IPS-NIHi7 (cell line): ENCODE data around the gene PALD1.

Source experiments
- DNase-seq: peaks from one replicate; pipeline ENCODE4 v3.0.0; 2012; ENCODE audit warnings: mixed read lengths; ENCODE audit errors: extremely low spot score

Gene PALD1

DNA sequence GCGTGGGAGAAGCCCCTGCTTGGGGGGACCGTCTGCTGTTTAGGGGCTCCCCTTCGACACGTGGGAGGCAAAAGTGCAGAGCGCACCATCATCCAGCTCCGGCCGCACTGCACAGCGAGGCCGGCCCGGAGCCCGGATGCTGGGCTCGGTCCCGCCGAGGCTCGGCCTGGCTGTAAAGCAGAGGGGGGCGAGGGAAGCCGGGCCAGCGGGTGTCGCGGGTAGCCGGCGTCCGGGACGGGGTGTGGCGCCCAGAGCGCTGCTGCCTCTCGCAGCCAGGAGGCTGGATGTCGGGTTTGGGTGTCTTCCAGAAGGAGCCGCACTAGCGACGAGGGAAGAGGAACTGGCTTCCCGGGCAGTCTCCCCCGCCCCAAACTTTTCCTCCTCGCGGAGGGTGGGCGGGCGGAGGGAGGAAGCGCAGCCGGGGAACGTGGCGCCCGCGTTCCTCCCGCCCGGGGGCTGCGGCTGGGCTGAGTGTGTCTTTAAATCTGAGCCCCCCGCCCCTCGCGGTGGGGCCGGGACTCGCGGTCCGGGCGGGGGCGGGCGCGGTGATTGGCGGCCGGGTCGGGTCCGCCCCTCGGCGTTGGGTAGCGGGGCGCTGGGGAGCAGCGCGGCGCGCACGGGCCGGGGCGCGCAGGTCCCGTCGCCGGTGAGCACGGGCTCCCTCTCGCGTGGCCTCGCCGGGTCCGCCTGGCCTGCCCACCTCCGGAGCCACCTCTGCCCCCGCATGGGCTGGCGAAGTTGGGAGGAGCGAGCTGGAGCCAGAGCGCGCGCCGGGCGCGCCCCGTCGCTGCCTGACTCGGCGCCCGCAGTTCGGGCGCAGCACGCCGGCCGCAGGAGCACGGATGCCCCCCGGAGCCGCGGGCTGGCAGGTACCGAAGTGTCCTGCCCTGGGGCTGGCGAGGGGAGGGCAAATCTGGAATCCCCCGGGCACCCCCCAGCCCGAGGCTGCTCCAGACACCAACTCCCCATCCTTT, at the start of gene PALD1:
Gene PALD1 (plus strand): TSS at position 577 of the 974 bp plus-strand sequence. CDS start 47,185 bp downstream, outside the sequence.
- peak; percentile 91 for DNase-seq

DNA sequence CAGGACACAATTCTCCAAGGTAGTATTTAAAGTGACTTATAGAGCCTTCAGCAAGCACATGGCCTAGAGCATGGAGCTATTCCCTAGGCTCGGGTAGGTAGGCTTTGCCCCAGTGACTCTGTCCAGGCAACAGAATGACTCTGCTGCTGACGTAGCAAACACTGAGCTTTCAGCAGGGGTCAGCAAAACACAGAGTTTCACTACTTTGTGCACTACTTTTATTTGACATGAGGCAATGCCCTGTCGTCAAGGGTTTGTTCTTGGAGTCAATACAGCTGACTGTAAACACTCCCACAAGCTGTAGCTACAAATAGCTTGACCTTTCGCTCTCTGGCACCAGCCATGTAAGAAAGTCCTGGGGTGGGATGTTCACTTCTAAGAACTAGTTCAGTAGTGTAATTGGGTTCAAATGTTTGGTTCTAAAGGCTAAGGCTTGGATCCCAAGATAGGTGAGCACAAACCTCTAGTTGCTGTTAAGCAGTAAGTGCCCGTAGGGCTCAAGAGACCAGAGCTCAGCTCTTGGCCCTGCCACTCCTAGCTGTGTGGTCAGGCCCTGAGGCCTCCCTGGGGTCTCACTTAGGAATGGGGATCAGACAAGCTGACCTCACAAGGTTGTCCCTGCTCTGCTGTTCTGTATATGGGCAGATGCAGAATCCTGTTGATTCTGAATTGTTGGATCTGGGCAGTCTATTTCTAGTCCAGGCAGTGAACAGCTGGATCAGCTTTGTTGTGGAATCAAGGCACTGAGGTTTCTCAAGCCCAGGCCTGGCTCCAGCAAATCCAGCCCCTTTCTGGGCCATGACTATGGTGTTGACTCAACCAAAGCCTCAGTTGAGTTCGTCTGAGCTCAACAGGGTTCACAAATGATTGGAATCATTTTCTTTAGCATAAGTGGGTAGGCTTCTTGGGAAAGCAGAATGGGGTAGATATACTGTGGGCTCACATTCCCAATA, 47.8 kb upstream of the PALD1 start:
- DNase-seq, result peak; percentile 52

DNA sequence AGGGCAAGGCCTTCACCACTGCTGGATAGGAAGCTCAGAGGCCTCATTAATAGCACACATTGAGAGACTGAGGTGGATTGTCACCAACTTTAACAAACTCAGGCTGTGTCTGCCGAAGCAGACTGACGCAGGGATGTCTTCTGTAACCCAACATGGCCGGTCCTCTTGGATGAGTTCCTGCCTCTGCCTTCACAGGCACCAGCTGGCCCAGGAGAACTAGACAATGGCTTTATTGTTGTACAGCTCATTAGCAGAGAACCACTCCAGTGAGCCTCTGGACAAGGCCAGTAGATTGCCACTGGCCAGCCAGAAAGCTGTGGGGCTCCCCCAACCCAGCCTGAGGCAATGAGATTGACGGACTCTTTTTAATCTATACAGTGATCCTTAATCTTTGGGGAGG, 46.5 kb upstream of the PALD1 start:
- DNase-seq, result no peak

DNA sequence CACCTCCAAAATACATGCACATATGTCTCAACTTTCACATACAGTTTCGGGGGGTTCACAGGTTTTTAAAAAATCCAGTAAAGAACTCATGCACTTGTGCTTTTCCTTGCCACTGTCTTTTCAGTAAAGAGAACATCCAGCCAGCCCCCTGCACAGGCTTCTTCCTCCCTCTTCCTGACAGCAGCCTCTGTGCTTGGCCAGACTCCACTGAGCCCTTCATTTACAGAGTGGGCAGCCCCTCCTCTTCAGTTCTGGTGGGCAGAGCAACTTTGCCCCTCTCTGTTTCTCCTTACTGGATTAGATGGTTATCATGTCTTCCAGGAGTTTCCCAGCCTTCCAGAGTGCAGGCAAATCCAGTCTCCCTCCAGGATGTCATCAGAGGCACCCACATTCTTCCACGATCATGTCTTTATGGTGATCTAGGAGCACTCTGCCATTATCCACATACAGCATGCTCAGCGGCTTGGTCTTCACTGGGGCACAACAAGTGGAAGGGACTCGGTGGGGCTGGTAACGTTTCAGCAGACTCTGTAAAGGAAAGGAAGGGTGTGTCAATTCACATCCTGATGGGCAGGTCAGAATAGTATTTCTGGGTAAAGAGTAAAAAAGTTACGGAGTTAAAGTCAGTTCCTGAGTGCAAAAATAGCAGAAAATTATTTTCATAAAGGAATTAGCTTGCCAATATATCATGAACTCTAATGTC, 45.9 kb upstream of the PALD1 start:
- DNase-seq, result no peak

DNA sequence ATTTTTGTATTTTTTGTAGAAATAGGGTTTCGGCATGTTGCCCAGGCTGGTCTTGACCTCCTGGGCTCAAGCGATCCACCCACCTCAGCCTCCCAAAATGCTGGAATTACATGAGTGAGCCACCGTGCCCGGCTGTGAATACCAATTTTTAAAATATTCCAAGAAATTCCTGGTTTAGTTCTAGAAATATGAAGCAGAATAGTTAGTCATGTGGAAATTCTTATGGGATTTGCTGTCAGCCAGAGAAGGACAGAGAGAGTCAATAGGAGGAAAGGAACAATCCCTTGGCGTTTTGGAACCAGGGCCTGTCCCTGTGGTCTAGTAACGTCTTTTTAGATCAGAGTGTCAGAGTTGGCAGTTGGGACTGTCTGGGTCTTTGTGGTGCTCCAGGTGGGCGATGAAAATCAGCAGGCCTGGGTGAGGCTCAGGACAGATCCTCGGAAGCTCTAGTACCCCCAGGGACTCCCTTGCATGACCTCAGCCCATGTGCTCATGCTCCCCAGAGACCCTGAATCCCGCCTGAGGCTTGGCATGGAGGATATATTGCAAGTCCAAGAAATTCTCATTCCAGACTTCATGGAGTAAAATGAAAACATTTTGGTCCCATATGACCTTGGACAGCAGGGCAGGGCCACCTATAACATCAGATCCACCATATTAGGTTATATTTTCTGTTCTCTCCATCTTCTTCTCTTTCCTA, 44.8 kb upstream of the PALD1 start:
- DNase-seq, result no peak

DNA sequence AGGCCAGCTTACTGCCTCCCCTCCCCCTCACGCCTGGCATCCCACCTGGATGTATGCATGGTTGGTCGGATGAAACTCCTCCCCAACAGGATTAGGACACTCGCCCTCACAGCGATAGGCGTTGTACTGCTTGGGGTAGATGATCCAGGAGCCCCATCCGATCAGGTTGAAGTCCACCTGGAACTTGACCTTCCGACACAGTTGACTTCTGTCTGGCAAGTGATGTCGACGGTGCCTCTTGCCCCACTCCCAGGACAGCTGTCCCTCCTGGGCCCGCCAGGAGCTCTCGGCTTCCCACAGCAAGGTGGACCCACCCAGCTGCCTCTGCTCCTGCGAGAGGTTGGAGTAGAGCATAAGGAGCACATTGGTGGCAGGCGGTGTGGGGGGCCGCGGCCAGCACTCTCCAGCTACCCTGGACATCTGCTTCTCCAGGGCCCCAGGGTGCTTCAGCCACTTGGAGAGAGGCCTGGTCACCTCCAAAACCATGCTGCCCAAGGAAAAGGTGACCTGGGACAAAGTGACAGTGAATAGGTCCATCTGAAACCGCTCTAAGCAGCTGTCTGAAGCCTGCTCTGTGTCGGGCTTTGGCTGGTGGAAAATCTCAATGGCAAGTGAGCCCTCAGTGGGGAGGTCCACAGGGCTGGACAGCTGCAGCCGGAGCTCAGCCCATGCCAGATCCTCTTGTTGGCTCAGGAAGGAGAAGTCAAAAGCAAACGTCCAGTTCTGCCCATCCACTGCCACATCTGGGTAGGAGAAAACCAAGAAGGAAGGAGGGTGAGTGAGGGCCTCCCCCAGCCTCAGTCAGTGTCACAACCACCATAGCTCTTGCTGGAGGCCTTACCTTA, 43.1 kb upstream of the PALD1 start:
- DNase-seq, result no peak

DNA sequence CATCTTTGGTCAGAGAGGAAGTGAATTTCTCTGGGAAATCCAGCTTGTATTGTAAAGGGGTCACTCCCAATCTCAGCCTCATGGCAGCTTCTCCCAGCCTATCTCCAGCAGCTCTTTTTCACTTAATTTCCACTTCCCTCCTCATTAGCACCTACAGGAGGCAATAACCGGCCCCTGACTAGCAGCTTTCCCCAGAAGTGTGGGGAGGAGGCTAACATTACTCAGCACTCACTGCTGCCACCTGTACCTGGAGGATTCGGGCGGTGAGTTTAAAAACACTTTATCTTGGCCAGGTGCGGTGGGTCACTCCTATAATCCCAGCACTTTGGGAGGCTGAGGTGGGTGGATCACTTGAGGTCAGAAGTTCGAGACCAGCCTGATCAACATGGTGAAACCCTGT, 40.8 kb upstream of the PALD1 start:
- peak; percentile 59 for DNase-seq

DNA sequence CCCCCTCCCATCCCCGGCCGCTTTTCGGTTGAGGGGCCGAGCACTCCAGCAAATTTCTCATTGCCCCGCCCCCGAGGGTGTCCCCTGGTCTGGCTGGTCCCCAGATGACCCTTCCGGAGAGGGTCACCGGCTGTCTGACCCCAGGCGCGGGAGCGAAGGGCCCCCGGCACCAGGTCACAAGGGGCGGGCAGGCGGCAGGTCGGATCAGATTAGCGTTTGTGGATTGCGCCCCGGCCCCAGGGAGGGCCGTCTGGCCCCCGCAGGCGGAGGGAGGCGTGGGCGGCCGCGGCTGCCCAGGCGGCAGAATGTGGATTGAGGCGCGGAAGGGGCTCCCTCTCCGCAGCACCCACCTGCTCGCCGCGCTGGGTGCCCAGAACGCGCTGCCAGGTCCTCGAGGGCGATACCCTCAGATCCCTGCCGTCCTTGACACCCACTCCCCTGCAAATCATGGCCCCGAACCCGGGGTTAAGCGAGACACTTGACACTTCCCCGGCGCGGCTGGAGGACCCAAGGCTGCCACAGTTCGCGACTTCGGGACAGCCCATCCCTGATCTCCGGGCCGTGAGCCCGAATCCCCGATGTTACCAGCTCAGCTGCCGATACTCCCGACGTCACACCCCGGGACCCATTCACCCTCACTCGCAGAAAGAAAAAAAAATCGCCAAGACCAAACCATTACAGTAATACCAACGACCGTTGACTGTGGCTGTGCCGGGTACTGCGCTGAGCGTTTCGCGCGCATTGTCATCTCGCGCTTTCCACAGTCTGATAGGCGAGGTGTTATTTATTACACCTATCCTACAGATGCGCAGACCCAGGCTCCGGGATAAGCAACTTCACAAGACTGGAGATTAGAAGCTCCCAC, 38.0 kb upstream of the PALD1 start:
- DNase-seq, result peak; percentile 58

DNA sequence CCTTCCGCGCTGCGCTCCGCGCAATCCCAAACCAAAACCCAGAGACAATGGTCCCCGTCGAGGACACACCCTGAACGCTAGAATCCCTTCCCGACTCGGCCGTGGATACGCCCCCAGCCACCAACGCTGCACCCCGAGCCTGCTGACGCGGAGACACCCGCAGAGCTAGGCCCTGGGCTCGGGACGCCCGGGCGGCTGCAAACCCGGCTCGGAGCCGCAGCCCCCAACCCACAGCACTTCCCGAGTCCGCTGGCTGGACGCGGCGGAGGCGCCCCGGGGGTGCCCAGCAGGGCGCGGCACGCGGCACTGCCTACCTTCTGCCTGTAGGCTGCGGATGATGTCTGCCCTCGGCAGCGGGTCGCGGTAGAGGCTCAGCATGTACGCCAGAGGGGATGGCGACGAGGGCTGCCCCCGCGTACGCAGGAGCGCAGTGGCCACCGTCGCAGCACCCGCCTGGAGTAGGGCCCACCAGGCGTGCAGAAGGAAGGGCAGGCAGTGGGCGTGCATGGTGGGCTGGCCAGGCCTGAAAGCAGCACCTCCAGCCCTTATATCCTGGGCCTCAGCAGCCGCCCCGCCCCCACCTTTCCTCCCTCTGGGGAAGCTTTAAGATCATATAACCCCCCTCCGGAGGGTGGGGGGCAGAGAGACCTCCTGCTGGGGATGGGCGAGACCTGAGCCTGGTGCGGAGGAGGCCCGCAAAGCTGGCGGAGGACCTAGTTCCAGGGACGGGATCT, 37.2 kb upstream of the PALD1 start, which contains the start of gene NODAL:
Gene NODAL (minus strand): TSS at position 521 of the 734 bp plus-strand sequence. CDS start 14 bp downstream, at position 507.
- peak; percentile 54 for DNase-seq

DNA sequence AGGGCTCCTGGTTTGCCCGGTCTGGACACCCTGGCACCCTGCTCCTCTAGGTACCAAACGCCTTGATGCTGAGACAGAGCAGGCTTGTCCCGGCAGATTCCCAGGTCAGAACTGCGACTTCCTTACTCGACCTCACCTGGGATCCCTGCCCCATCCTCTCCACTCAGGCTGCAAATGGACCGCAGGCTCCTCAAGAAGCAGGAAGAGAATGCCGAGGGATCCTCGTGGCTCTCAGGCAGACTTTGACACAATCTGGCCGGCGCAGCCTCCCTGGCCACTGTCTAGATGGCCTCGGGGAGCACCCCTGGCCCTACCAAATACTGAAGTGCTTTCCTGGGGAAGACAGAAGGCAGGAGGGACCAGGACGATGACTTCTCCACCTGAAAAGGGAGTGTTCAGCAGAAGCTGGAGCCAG, 36.7 kb upstream of the PALD1 start:
- DNase-seq, result no peak

DNA sequence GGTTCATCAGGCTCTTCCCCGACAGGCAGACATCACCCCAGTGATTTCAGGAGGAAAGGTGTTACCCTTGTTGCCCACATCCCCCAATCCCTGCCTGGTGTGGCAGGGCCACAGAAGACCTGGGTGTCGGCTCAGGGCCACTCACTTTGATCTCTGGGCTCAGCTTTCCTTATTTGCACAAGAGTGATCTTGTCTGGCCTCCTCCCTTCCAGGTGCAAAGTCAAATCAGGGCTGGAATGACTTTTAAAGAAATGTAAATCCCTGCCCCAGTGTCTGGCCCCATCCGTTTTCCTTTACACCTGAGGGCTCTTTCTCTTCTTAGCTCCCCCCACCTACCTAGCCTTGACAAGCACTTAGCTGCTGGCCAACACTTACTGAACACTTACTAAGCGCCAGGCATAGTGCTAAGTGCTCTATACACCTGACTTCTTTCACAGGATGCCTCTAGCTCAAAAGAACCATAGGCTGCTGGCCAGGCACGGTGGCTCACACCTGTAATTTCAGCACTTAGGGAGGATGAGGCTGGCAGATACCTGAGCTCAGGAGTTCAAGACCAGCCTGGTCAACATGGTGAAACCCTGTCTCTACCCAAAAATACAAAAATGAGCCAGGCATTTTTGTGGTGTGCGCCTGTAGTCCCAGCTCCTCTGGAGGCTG, 36.1 kb upstream of the PALD1 start:
- peak; percentile 69 for DNase-seq

DNA sequence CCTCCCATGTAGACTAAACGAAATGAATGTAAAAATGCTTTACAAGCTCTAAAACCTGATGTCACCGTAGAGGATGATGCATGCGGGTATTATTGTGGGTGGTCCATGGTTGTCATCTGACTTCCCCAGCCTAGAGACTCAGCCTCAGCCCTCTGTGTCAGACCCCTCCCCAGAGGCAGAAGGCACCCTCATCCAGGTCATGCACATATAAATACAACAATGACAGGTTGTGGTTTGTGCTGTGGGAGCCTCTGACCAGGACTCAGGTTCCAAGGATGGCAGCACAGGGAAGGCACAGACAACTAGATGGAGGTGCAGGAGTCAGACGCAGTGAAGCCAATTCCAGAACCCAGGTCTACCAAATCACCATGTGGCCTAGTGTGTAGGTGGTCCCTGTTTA, 33.8 kb upstream of the PALD1 start:
- no peak for DNase-seq

DNA sequence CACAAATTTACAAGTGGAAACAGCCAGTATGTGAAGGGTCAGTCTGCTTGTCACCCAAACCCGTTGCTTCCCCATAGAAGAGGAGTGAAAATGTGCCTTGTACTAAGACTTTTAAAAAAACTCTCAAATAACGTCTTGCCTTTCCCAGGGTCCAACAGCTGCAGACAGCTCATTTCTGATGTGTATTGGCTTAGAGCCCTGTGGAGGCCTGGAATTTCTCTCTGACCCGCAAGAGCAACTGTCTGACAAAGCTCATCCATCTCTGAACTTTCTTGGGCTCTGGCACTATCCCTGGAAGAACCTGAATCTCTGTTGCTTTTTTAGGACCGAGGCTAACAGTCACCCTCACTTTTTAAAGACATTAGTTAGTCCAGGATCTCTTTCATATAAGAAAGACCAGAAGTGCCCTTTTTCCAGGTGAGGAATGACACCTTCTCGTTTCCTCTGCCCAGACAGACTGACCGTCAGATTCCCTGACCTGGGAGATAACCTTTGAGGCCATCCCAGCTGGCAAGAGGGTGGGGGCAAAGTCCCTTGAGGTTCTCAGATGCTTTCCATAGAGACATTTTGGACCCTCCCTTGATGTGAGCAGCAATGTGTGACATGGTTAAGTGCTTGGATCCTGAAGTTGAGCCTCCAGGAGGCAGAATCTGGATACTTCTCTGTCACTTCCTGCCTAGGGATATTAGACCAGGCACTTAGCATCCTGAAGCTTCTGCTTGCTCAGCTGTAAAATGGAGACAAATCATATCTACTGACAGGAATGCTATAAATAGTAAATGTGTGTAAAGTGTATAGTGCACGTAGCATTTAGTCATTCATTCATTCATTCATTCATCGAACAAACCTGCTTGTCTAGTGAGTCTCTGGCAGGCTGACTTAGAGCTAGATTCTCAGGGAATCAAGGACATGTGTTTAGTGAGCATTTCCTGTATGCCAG, 32.6 kb upstream of the PALD1 start:
- no peak for DNase-seq

DNA sequence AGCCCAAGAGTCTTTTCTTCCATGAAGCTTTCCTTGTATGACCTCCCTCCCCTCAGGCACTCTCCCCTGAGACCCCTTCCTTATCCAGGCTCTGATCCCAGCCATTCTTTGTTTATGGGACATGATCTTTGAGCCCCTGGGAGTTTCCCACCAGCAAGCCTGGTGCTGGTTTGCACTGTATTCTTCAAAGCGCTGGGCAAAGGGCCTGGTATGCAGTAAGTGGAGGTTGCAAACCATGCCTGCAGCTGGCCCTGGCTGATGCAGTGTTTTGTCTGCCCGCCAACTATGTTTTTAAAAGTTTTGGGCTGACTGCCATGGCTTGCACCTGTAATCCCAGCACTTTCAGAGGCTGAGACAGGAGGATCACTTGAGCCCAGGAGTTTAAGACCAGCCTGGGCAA, 30.3 kb upstream of the PALD1 start:
- DNase-seq, result no peak

DNA sequence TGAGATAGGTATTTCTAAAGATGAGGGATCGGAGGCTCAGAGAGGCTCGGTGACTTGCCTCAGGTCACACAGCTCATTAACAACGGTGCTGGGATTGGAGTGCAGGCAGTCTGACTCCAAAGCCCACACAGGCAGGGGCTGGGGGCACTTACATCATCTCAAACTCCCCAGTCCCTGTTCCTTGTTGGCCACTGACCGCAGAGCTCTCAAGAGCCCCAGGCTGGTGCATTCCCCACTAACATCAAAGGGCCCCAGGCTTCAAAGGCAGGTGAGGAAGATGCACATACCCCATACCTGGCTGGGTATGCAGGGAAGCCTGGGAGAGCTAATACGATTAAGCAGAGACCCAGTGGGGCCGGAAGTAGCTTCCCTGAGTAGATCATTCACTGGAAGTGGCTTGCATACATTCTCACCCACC, 23.3 kb upstream of the PALD1 start:
- peak; percentile 85 for DNase-seq

DNA sequence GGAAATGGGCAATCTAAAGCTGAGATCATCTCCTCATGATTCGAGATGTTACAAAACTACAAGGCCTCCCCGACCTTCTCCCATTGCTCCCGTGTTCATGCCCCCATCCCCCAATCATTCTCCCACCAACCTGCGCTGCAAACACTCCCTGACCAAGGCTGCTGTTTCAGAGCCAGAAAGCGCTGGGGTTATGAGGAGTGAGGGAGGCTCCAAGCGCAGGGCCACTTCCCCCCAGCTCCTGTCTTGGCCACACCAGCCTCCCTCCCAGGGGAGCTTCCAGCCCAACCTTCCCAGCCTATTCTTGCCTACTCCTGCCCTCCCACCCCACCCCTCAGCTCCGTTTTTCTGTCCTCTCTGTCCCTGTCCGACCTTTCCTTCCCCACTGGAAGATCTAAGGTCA, 22.4 kb upstream of the PALD1 start:
- no peak for DNase-seq
